Astrocyte (in vitro differentiated cells and primary cell): ENCODE data around the gene ITGB2.

ENCODE experiments used
- EZH2 ChIP-seq: IDR thresholded peaks from 2 replicates; pipeline ENCODE4 v1.6.1; 2012; ENCODE audit warnings: mild to moderate bottlenecking, low read length, inconsistent platforms; ENCODE audit not compliant: insufficient read depth
- TF ChIP-seq, protein P1 (sequence below): IDR thresholded peaks from 2 replicates; pipeline ENCODE4 v1.5.1; 2011; ENCODE audit warnings: low read depth, mild to moderate bottlenecking, inconsistent platforms, low read length, moderate library complexity; ENCODE audit not compliant: insufficient read depth

DNA sequence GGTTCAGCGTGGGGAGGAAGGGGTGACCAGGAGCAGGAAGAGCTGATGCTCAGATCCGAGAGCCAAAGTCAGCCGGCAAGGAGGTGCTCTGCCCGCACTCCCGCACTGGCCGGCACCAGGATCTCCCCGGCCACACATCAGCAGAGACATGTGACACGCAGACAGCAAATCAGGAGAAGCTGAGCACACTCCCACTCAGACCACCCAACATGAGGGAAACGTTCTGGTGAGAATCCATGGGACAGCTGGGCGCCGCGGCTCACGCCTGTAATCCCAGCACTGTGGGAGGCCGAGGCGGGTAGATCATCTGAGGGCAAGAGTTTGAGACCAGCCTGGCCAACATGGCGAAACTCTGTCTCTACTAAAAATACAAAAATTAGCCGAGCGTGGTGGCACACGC lies 28.6 kb downstream of the ITGB2 start:
- TF ChIP-seq, protein P1, sequence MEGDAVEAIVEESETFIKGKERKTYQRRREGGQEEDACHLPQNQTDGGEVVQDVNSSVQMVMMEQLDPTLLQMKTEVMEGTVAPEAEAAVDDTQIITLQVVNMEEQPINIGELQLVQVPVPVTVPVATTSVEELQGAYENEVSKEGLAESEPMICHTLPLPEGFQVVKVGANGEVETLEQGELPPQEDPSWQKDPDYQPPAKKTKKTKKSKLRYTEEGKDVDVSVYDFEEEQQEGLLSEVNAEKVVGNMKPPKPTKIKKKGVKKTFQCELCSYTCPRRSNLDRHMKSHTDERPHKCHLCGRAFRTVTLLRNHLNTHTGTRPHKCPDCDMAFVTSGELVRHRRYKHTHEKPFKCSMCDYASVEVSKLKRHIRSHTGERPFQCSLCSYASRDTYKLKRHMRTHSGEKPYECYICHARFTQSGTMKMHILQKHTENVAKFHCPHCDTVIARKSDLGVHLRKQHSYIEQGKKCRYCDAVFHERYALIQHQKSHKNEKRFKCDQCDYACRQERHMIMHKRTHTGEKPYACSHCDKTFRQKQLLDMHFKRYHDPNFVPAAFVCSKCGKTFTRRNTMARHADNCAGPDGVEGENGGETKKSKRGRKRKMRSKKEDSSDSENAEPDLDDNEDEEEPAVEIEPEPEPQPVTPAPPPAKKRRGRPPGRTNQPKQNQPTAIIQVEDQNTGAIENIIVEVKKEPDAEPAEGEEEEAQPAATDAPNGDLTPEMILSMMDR = no peak
- TF ChIP-seq EZH2 = no peak
